ENCODE results near the gene ZNF429.

GRCh38 chr19:21581646-21582240 is 76.3 kb downstream of the ZNF429 start:
- no peak for TF ChIP-seq GATA3 (IDR thresholded peaks at IDR 0.05; ENCODE audit: low read depth, low read length)
- no peak for TF ChIP-seq GATA2 (IDR thresholded peaks at IDR 0.05; ENCODE audit: low read depth, low read length)
